DND-41 (cell line): ENCODE data around the gene ATP2A3.

ENCODE experiments used
- ATAC-seq: fragments of 200-7000 bp; cut with Tn5 transposase; 3 replicates; pipeline ENCODE4 v1.9.1; 2021; ENCODE audit warnings: low read depth; ENCODE audit not compliant: insufficient read depth
- DNase-seq: peaks from one replicate; pipeline ENCODE4 v3.0.0-alpha.2; 2020
- H2AFZ ChIP-seq: 2 replicates; pipeline ENCODE4 v1.6.0; 2012; ENCODE audit warnings: low read depth, low read length
- H3K27ac ChIP-seq: 2 replicates; pipeline ENCODE4 v1.5.1; 2012; ENCODE audit warnings: low read length, inconsistent platforms
- H3K27me3 ChIP-seq: fragments of 200-600 bp; sonication (generic); 2 replicates; pipeline ENCODE4 v1.6.0; 2012; ENCODE audit warnings: low read length, mild to moderate bottlenecking, inconsistent platforms; ENCODE audit not compliant: insufficient read depth, poor library complexity
- H3K36me3 ChIP-seq: 2 replicates; pipeline ENCODE4 v1.5.1; 2012; ENCODE audit warnings: low read length, inconsistent platforms; ENCODE audit not compliant: insufficient read depth
- H3K4me1 ChIP-seq: 2 replicates; pipeline ENCODE4 v1.5.1; 2012; ENCODE audit warnings: mild to moderate bottlenecking, low read length; ENCODE audit not compliant: insufficient read depth
- H3K4me2 ChIP-seq: 2 replicates; pipeline ENCODE4 v1.6.0; 2012; ENCODE audit warnings: mild to moderate bottlenecking, moderate library complexity, low read length, inconsistent platforms; ENCODE audit not compliant: insufficient read depth
- H3K4me3 ChIP-seq, 2 experiments: fragments of 200-600 bp in 1 of 2; shearing (Covaris generic) in 1 of 2; 2 replicates each; pipeline ENCODE4 v1.5.1; 2012 to 2016; ENCODE audit warnings: inconsistent platforms in 2 of 2, low read length in 2 of 2, mild to moderate bottlenecking in 2 of 2, low read depth in 1 of 2, moderate library complexity in 1 of 2
- H3K79me2 ChIP-seq: 2 replicates; pipeline ENCODE4 v1.6.0; 2012; ENCODE audit warnings: low read length, inconsistent platforms; ENCODE audit not compliant: insufficient read depth
- H3K9ac ChIP-seq: 2 replicates; pipeline ENCODE4 v1.6.0; 2012; ENCODE audit warnings: low read depth, mild to moderate bottlenecking, inconsistent platforms, low read length, moderate library complexity
- H3K9me3 ChIP-seq: 2 replicates; pipeline ENCODE4 v1.5.1; 2012; ENCODE audit warnings: low read length, moderate library complexity, mild to moderate bottlenecking, inconsistent platforms; ENCODE audit not compliant: insufficient read depth, severe bottlenecking
- H4K20me1 ChIP-seq: 2 replicates; pipeline ENCODE4 v1.6.0; 2012; ENCODE audit warnings: low read length; ENCODE audit not compliant: insufficient read depth
- CTCF ChIP-seq: IDR thresholded peaks from 2 replicates; pipeline ENCODE4 v1.5.1; 2012; ENCODE audit warnings: borderline replicate concordance, low read length, moderate library complexity, mild to moderate bottlenecking; ENCODE audit not compliant: poor library complexity, severe bottlenecking; ENCODE audit errors: extremely low read depth
- EZH2 ChIP-seq: IDR thresholded peaks from 3 replicates; pipeline ENCODE4 v1.6.1; 2012; ENCODE audit warnings: borderline replicate concordance, low read depth, mild to moderate bottlenecking, moderate library complexity, low read length, inconsistent platforms; ENCODE audit not compliant: severe bottlenecking

Gene ATP2A3

DNA sequence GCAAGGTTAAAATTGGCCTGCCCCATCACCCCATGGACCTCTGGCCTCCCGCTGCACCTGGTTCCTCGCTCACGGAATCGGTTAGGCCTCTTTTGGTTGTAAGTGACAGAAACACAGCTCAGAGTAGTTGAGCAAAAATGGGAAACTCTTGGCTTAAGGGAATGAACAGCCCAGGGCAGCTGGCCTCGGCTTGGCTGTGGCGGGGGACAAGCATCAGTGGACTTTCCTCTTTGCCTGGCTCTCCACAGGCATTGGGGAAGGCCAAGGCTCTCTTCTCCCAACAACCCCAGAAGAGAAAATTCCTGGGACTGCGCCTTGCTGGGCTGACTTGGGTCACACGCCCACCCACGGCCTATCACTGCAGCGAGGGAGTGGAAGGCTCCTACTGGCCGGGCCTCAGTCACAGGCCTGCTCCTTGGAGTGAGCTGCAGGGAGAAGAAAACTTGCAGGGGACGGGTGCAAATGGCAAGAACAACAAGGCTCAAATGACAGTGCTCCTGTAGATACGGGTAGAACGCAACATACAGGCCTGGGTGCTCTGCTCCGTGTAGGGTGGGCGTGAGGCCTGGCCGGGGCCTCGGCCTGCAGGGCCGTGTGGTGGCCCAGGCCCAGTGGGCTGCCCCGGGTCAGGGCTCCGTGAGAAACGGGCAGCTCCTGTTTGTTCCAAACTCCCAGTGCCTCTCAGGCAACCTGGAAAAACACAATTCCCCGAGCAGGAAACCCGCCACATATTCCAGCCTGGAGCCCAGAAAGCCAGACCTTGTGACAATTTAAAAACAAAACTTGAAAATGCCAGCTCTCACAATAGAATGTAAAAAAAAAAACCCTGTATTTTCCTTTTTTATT lies 25.0 kb upstream of the ATP2A3 start:
- H3K27me3 ChIP-seq, result no peaks in the 10 kb centered on the region
- H3K9me3 ChIP-seq, result no peaks in the 10 kb centered on the region
- no peaks in the 10 kb centered on the region for H3K36me3 ChIP-seq
- H4K20me1 ChIP-seq, result no peaks in the 10 kb centered on the region
- ATAC-seq (no peak), DNase-seq (no peak)
- H3K9ac ChIP-seq, result no peak overlapping the region
- TF ChIP-seq EZH2, result no peak
- TF ChIP-seq CTCF, result no peak
- no peaks in the 10 kb centered on the region for H3K4me1 ChIP-seq
- H3K4me3 ChIP-seq, result no peak overlapping the region
- H3K4me2 ChIP-seq, result no peak overlapping the region
- H3K79me2 ChIP-seq, result no peaks in the 10 kb centered on the region
- no peak overlapping the region for H2AFZ ChIP-seq
- no peak overlapping the region for H3K27ac ChIP-seq

- H3K9me3 ChIP-seq, result no peaks in the 10 kb centered on the region
- no peak for DNase-seq
- H3K27me3 ChIP-seq, result no peaks in the 10 kb centered on the region
- H3K4me1 ChIP-seq, result peaks cover 5% of the 10 kb centered on the region
- H3K4me3 ChIP-seq, result no peak overlapping the region
- H2AFZ ChIP-seq, result no peak overlapping the region
- no peaks in the 10 kb centered on the region for H4K20me1 ChIP-seq
- H3K79me2 ChIP-seq, result no peaks in the 10 kb centered on the region
- no peak overlapping the region for H3K27ac ChIP-seq
- TF ChIP-seq EZH2 (no peak), CTCF (no peak)
- no peak for ATAC-seq
- H3K9ac ChIP-seq, result no peak overlapping the region
- no peak overlapping the region for H3K4me2 ChIP-seq
- no peaks in the 10 kb centered on the region for H3K36me3 ChIP-seq
These were observed 24.2 kb upstream of the ATP2A3 start for GRCh38 chr17:3988297-3989040.

GRCh38 chr17:3986939-3987335 lies 22.7 kb upstream of the ATP2A3 start:
- DNase-seq (no peak), ATAC-seq (no peak)
- no peak overlapping the region for H3K27ac ChIP-seq
- H3K9ac ChIP-seq, result no peak overlapping the region
- H3K9me3 ChIP-seq, result no peaks in the 10 kb centered on the region
- H3K79me2 ChIP-seq, result no peaks in the 10 kb centered on the region
- H3K4me3 ChIP-seq, result no peak overlapping the region
- H3K36me3 ChIP-seq, result no peaks in the 10 kb centered on the region
- H4K20me1 ChIP-seq, result no peaks in the 10 kb centered on the region
- no peak overlapping the region for H2AFZ ChIP-seq
- no peak overlapping the region for H3K4me2 ChIP-seq
- no peaks in the 10 kb centered on the region for H3K27me3 ChIP-seq
- TF ChIP-seq EZH2, result no peak
- TF ChIP-seq CTCF, result no peak
- H3K4me1 ChIP-seq, result peaks cover 5% of the 10 kb centered on the region
